ENCODE results near the gene GALNTL6. TPM values are rescaled to one million over a fixed set of nuclear protein-coding genes. Genes with fewer than 3 reads are reported as not detected.

The GALNTL6 gene
- total and polyA plus RNA-seq, 2 of the 4 experiments (the other 2 are of a cell fraction), result under 0.01 TPM; not detected in 1

DNA sequence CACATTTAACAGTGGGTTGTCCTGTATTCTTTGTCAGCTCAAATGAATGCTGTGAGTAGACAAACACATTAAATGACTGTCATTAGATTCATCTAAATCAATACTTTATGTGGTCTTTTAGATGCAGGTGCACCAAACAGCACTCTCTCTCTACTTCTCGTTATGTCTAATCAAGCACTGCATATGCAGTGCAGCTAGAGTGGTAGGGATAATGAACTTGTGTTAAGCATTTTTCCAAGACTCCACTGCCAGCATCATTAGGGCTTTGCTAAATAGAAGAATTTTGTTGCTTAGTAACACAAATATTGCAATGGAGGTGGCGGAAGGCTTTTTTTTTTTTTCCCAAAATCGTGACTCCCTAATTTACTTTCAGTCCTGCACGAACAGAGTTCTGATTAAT is 908.5 kb downstream of the GALNTL6 start:
- no peak overlapping the region for H3K4me2 ChIP-seq (ENCODE audit: low read depth, low read length)
- no peak for TF ChIP-seq BHLHE40 (IDR thresholded peaks at IDR 0.05; ENCODE audit: low read depth, low read length)
- dilution Hi-C loops (cut with HindIII; ENCODE audit: low sequenced_read_pairs, unreplicated experiment) (no loop called here), in situ Hi-C loops (cut with MboI; ENCODE audit: low sequenced_read_pairs) (no loop called here), intact Hi-C loops (cut with micrococcal nuclease) (no loop called here)
- no peaks in the 10 kb centered on the region for H3K4me1 ChIP-seq (ENCODE audit: control insufficient read depth, insufficient read depth, low read length)
- ATAC-seq (ENCODE audit: low read depth) (no peak), DNase-seq (no peak)
- no peak overlapping the region for H2AFZ ChIP-seq (replicated peaks; ENCODE audit: low read length, poor library complexity)
- no peaks in the 10 kb centered on the region for H3K79me1 ChIP-seq (ENCODE audit: low read depth in 1 of 2, low read length in 2 of 2)
- no peak overlapping the region for H2BK120ac ChIP-seq (ENCODE audit: low read depth, low read length)
- H3K36me3 ChIP-seq (ENCODE audit: control insufficient read depth, insufficient read depth, low read length), result no peaks in the 10 kb centered on the region
- no peaks in the 10 kb centered on the region for H3K9me3 ChIP-seq (ENCODE audit: control insufficient read depth, insufficient read depth, low read length)
- CTCF ChIA-PET, result no interaction called here
- H2AK9ac ChIP-seq (replicated peaks; ENCODE audit: low read depth, low read length, poor library complexity), result no peak overlapping the region
- H3K23ac ChIP-seq (ENCODE audit: low read depth, low read length), result no peak overlapping the region
- no peak overlapping the region for H3K27ac ChIP-seq (ENCODE audit: insufficient read depth, low read length)
- no peak overlapping the region for H2BK15ac ChIP-seq (ENCODE audit: low read depth, low read length)
- no peak overlapping the region for H2BK5ac ChIP-seq (ENCODE audit: low read depth, low read length, poor library complexity, severe bottlenecking)
- H3K56ac ChIP-seq (ENCODE audit: extremely low read depth, insufficient read depth, low read length), result no peak overlapping the region
- no peak overlapping the region for H3K14ac ChIP-seq (replicated peaks; ENCODE audit: low read depth, low read length)
- no CpG with 5 or more reads among the region's 4 CpGs for WGBS, 2 experiments (ENCODE audit: extremely low coverage in 2 of 2, insufficient read length in 1 of 2)
- H3K9me1 ChIP-seq (ENCODE audit: insufficient read depth, low read length), result no peaks in the 10 kb centered on the region
- H4K5ac ChIP-seq (ENCODE audit: low read depth, low read length), result no peak overlapping the region
- no TSS peak for BruUV-seq (replicated peaks)
- no peak overlapping the region for H2AK5ac ChIP-seq (ENCODE audit: low read depth, low read length)
- H3K27me3 ChIP-seq (ENCODE audit: control insufficient read depth, insufficient read depth, low read length), result no peaks in the 10 kb centered on the region
- H4K20me1 ChIP-seq (ENCODE audit: insufficient read depth, low read length), result no peaks in the 10 kb centered on the region
- H4K91ac ChIP-seq (ENCODE audit: insufficient read depth, low read depth, low read length), result no peak overlapping the region
- H3K4ac ChIP-seq (ENCODE audit: low read depth, low read length), result no peak overlapping the region
- H4K8ac ChIP-seq (ENCODE audit: low read depth in 2 of 2, low read length in 2 of 2), result no peak overlapping the region
- POLR2A ChIA-PET (ENCODE audit: unreplicated experiment), result no interaction called here
- H3K9ac ChIP-seq (ENCODE audit: low read depth, low read length), result no peak overlapping the region
- H2BK20ac ChIP-seq (ENCODE audit: low read depth, low read length), result no peak overlapping the region
- H3K18ac ChIP-seq (ENCODE audit: low read depth, low read length), result no peak overlapping the region
- no peak overlapping the region for H3K4me3 ChIP-seq (ENCODE audit: insufficient read depth, low read depth, low read length)
